AG09309 (cell line): ENCODE data around the gene VAV2.
"Not testable (repeated sequence)": the region's sequence is repeated elsewhere in the genome, so short reads cannot be mapped to it uniquely, and the experiment has no call there.

Experiments used
- DNase-seq: peaks from one replicate; pipeline ENCODE4 v3.0.0-alpha.2; 2010; ENCODE audit warnings: low read depth
- H3K4me3 ChIP-seq: 2 replicates; pipeline ENCODE4 v1.5.1; 2011; ENCODE audit warnings: mild to moderate bottlenecking, low read depth, low read length, moderate library complexity; ENCODE audit not compliant: control insufficient read depth
- CTCF ChIP-seq: IDR thresholded peaks from 2 replicates; pipeline ENCODE4 v1.5.1; 2011; ENCODE audit warnings: mild to moderate bottlenecking, low read depth, low read length, inconsistent platforms; ENCODE audit not compliant: insufficient read depth, control insufficient read depth; ENCODE audit errors: missing control alignments

The VAV2 gene

GRCh38 chr9:133992780-133993634 is 883 bp upstream of the VAV2 start:
- peak overlapping the region; percentile 94 for H3K4me3 ChIP-seq
- peak; percentile 77 for DNase-seq
- TF ChIP-seq CTCF = peak; percentile 45

- TF ChIP-seq CTCF = no peak
- peak overlapping the region; percentile 94 for H3K4me3 ChIP-seq
- no peak for DNase-seq
Measured at GRCh38 chr9:133991214-133991921, 756 bp downstream of the VAV2 start.

- DNase-seq = peak; percentile 34
Measured at GRCh38 chr9:133990366-133991213, 1.5 kb downstream of the VAV2 start.

GRCh38 chr9:133989625-133990365 is 2.3 kb downstream of the VAV2 start:
- no peak for DNase-seq
- H3K4me3 ChIP-seq = peak overlapping the region; percentile 94

More at GRCh38 chr9:133990366-133991213, 1.5 kb downstream of the VAV2 start:
- TF ChIP-seq CTCF = no peak
- peak overlapping the region; percentile 94 for H3K4me3 ChIP-seq

GRCh38 chr9:133988771-133989170 is 3.4 kb downstream of the VAV2 start:
- DNase-seq, H3K4me3 ChIP-seq: not testable (repeated sequence)

More at GRCh38 chr9:133989625-133990365, 2.3 kb downstream of the VAV2 start:
- no peak for TF ChIP-seq CTCF

- no peak overlapping the region for H3K4me3 ChIP-seq
- TF ChIP-seq CTCF = no peak
- no peak for DNase-seq
Measured at GRCh38 chr9:133987946-133988665, 4.0 kb downstream of the VAV2 start.
